HG03175 (cell line): Measurements from ENCODE around the gene UNKL.

Source experiments
- ATAC-seq: cut with Tn5 transposase; IDR thresholded peaks from one replicate; pipeline ENCODE4 v1.9.1; 2021; ENCODE audit warnings: mild to moderate bottlenecking, moderate library complexity; ENCODE audit not compliant: unreplicated experiment

The UNKL gene

GRCh38 chr16:1356061-1356900 lies 58.2 kb downstream of the UNKL start:
- ATAC-seq, result no peak

GRCh38 chr16:1355591-1355990 lies 58.9 kb downstream of the UNKL start:
- no peak for ATAC-seq

- ATAC-seq, result no peak
Measured at GRCh38 chr16:1354815-1355540, 59.5 kb downstream of the UNKL start.

- peak; percentile 75 for ATAC-seq
Measured at GRCh38 chr16:1351582-1352362, 62.7 kb downstream of the UNKL start, which contains the start of the genes GNPTG and TSR3. Gene GNPTG (plus strand): TSS chr16:1351931. CDS start chr16:1351966, 35 bp downstream. Gene TSR3 (minus strand): TSS chr16:1351878. CDS start chr16:1351804, 74 bp downstream.

GRCh38 chr16:1351215-1351581 lies 63.3 kb downstream of the UNKL start:
- peak; percentile 6 for ATAC-seq

GRCh38 chr16:1350691-1351090 lies 63.8 kb downstream of the UNKL start:
- ATAC-seq, result no peak

- no peak for ATAC-seq
Measured at GRCh38 chr16:1349951-1350350, 64.6 kb downstream of the UNKL start.

- ATAC-seq, result no peak
Measured at GRCh38 chr16:1349351-1349750, 65.2 kb downstream of the UNKL start.

GRCh38 chr16:1348926-1349325 lies 65.6 kb downstream of the UNKL start:
- ATAC-seq, result no peak

GRCh38 chr16:1348441-1348840 lies 66.1 kb downstream of the UNKL start:
- ATAC-seq, result no peak

GRCh38 chr16:1347962-1348361 lies 66.5 kb downstream of the UNKL start:
- no peak for ATAC-seq

- no peak for ATAC-seq
Measured at GRCh38 chr16:1347286-1347855, 67.1 kb downstream of the UNKL start.

- ATAC-seq, result no peak
Measured at GRCh38 chr16:1346422-1347285, 67.8 kb downstream of the UNKL start.

GRCh38 chr16:1345651-1346421 lies 68.7 kb downstream of the UNKL start:
- ATAC-seq, result no peak

GRCh38 chr16:1345087-1345486 lies 69.4 kb downstream of the UNKL start:
- ATAC-seq, result no peak

- no peak for ATAC-seq
Measured at GRCh38 chr16:1344499-1344898, 70.0 kb downstream of the UNKL start.

GRCh38 chr16:1343428-1344242 lies 70.9 kb downstream of the UNKL start:
- ATAC-seq, result no peak
